Brain microvascular endothelial cell (primary cell): ENCODE results near the gene GAPVD1.

Source experiments
- DNase-seq: peaks from one replicate; pipeline ENCODE4 v3.0.0-alpha.2; 2020
- H3K27ac ChIP-seq: fragments of 250-450 bp; sonication (Bioruptor Pico); 2 replicates; pipeline ENCODE4 v1.5.1; 2020; ENCODE audit warnings: mild to moderate bottlenecking, moderate library complexity
- H3K27me3 ChIP-seq: fragments of 250-450 bp; sonication (Bioruptor Pico); replicated peaks from 2 replicates; pipeline ENCODE4 v1.5.1; 2020; ENCODE audit warnings: mild to moderate bottlenecking
- H3K36me3 ChIP-seq: fragments of 250-450 bp; sonication (Bioruptor Pico); replicated peaks from 2 replicates; pipeline ENCODE4 v1.5.1; 2020; ENCODE audit warnings: mild to moderate bottlenecking
- H3K4me3 ChIP-seq: 2 replicates; pipeline ENCODE4 v1.5.1; 2011; ENCODE audit warnings: low read depth, mild to moderate bottlenecking, control low read depth, low read length, moderate library complexity
- CTCF ChIP-seq: IDR thresholded peaks from 2 replicates; pipeline ENCODE4 v1.5.1; 2011; ENCODE audit warnings: low read depth, mild to moderate bottlenecking, moderate library complexity, low read length, control low read depth, inconsistent platforms; ENCODE audit errors: missing control alignments
- in situ Hi-C: cut with HindIII; loops from 2 replicates; pipeline ENCODE4 v1.10.0; 2017; ENCODE audit warnings: low sequenced_read_pairs, low pct_ligation_motif_present

The GAPVD1 gene

DNA sequence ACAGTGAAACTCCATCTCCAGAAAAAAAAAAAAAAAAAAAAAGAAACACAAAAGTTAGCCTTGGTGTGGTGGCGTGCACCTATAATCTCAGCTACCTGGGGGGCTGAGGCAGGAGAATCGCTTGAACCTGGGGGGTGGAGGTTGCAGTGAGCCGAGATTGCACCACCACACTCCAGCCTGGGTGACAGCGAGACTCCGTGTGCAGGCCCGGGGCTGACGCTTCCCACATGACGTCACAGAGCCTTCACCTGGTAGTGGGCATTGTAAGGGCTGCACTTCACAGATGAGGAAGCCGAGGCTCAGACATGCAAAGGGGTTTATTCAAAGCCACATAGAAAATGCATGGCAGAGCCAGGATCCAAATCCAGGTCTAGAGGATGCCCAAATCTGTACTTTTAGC lies 114.2 kb downstream of the GAPVD1 start:
- no peak for DNase-seq
- no peaks in the 10 kb centered on the region for H3K27me3 ChIP-seq
- in situ Hi-C loops, result no loop called here
- no peak overlapping the region for H3K27ac ChIP-seq
- H3K36me3 ChIP-seq, result no peaks in the 10 kb centered on the region
- no peak for TF ChIP-seq CTCF
- H3K4me3 ChIP-seq, result no peak overlapping the region

- Histone ChIP-seq H3K4me3 (no peak overlapping the region), H3K36me3 (no peaks in the 10 kb centered on the region), H3K27ac (no peak overlapping the region), H3K27me3 (no peaks in the 10 kb centered on the region)
- DNase-seq, result no peak
- in situ Hi-C loops, result no loop called here
- TF ChIP-seq CTCF, result no peak
These were observed 114.9 kb downstream of the GAPVD1 start for GRCh38 chr9:125376261-125377226.

DNA sequence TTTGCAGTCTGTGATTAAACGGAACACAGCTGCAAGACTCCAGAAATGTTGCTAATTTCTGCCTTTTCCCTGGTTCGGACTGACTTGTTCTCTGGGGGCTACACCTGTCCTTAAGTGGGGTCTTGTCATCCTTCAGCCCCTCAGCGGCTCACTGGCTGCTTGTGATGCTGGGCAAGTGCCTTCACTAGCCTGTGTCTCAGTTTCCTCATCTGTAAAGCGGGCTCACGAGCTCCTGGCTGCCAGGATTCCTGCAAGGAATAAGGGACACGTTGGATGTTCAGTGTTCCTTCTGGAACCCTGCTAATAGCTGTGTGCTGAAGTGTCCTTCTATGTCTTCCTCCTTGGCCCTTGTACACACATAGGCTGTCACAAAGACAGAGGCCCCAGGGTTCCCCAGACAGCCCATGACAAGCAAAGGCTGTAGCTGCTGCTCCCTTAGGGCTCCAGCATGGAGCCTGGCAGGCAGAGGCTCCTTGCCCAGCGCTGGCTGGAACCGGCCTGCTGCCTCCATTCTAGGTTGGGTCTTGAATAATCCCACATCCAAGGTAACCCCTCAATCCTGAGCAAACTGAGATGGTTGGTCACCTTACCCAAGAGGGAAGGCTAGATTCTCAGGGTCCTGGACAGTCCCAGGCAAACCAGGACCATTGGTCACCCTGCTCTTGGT lies 116.1 kb downstream of the GAPVD1 start:
- no peak for DNase-seq
- no peaks in the 10 kb centered on the region for H3K27me3 ChIP-seq
- no peak overlapping the region for H3K4me3 ChIP-seq
- no peak overlapping the region for H3K27ac ChIP-seq
- TF ChIP-seq CTCF, result no peak
- no peaks in the 10 kb centered on the region for H3K36me3 ChIP-seq
- in situ Hi-C loops, result no loop called here

GRCh38 chr9:125378778-125379177 lies 117.2 kb downstream of the GAPVD1 start:
- Histone ChIP-seq H3K27ac (no peak overlapping the region), H3K4me3 (no peak overlapping the region), H3K36me3 (no peaks in the 10 kb centered on the region), H3K27me3 (no peaks in the 10 kb centered on the region)
- no peak for DNase-seq
- no peak for TF ChIP-seq CTCF
- in situ Hi-C loops, result no loop called here

DNA sequence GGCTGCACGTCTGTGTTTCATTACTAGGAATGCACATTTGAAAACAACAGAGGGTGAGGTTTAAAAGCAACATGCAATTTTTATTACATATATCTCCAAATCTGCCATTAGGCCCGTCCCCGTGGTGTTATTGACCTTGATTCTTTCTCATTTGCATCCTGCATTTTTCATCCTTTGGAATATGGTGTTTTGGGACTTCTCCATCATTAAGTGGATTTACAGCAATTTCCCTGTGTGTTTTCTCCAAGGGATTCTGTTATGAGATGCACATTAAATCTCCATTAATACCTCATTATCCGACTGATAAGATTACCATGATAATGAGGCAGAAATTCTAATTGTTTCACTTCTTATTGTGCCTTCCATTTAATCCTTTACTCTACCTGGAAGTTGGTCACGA lies 117.6 kb downstream of the GAPVD1 start:
- Histone ChIP-seq H3K36me3 (no peaks in the 10 kb centered on the region), H3K27ac (no peak overlapping the region), H3K4me3 (no peak overlapping the region), H3K27me3 (no peaks in the 10 kb centered on the region)
- DNase-seq, result no peak
- no peak for TF ChIP-seq CTCF
- in situ Hi-C loops, result no loop called here
